HUES48 (cell line): ENCODE data around the gene COPG2.

Source experiments
- H3K27ac ChIP-seq: one replicate; pipeline ENCODE4 v1.7.0; 2013; ENCODE audit warnings: low read depth, low read length, inconsistent platforms
- H3K27me3 ChIP-seq: 2 replicates; pipeline ENCODE4 v1.6.1; 2013; ENCODE audit warnings: mild to moderate bottlenecking, low read length; ENCODE audit not compliant: control insufficient read depth, insufficient read depth
- H3K36me3 ChIP-seq: 2 replicates; pipeline ENCODE4 v1.6.1; 2013; ENCODE audit warnings: low read length; ENCODE audit not compliant: control insufficient read depth, insufficient read depth
- H3K4me1 ChIP-seq: 2 replicates; pipeline ENCODE4 v1.6.1; 2013; ENCODE audit warnings: mild to moderate bottlenecking, low read length; ENCODE audit not compliant: control insufficient read depth, insufficient read depth
- H3K4me3 ChIP-seq: 2 replicates; pipeline ENCODE4 v1.5.1; 2013; ENCODE audit warnings: mild to moderate bottlenecking, low read depth, low read length
- H3K9ac ChIP-seq: 2 replicates; pipeline ENCODE4 v1.6.1; 2013; ENCODE audit warnings: mild to moderate bottlenecking, low read depth, low read length, moderate library complexity
- H3K9me3 ChIP-seq: 2 replicates; pipeline ENCODE4 v1.6.1; 2013; ENCODE audit warnings: low read length; ENCODE audit not compliant: control insufficient read depth, insufficient read depth

COPG2 gene

DNA sequence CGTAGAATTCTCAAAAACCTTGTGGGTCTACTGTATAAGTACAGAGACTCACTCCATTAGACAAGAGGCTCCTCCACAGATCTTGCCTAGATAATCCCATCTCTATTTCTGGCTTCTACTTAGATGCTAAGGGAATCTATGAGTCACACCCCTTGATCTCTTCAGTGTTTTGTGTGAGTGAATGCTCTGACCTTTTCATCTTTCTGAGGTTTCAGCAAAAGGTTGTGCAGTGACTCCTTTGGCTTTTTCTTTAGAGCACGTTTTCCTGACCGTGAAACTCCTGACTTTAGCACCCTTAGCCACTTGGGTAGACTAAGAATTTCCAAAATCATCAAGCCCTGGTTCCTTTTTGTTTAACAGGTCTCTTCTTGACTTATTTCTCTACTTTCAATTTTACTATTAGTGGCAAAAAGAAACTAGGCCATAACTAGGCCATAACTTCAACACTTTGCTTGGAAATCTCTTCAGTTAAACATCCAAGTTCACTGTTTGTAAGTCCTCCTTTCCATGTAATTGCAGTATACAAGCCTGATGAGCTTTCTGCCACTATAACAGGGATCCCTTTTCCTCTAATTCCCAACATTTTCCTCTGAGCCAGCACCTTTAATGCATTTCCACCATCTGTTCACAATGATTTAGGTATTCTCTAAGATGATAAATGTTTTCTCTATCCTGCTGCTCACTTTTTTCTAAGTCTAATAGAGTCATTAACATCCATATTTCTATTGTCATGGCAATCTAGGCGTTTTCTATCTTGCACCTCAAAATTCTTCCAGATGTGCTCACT lies 19.4 kb downstream of the COPG2 start:
- peaks cover 16% of the 10 kb centered on the region for H3K36me3 ChIP-seq
- H3K4me1 ChIP-seq, result no peaks in the 10 kb centered on the region
- no peaks in the 10 kb centered on the region for H3K27me3 ChIP-seq
- H3K9me3 ChIP-seq, result no peaks in the 10 kb centered on the region
- no peak overlapping the region for H3K9ac ChIP-seq
- no peak overlapping the region for H3K27ac ChIP-seq
- no peak overlapping the region for H3K4me3 ChIP-seq

DNA sequence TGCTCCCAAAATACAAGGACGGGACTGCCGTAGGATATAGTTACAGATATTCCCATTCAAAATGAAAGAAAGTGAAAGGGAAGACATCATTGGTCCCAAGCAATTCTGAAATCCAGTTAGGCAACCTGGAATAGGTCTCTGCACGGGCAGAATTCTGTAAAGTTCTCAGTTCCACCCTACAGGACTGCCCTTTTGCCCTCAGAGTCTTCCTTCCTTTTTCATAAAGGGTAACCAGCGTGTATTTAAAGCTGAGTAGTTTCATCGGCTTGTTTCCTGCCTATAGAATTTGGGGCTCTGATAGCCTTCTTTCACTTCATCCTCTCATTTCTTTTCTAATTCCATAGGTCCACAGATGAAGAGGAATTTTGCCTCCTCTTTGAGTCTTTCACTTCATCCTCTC lies 20.0 kb downstream of the COPG2 start:
- H3K27me3 ChIP-seq, result no peaks in the 10 kb centered on the region
- H3K27ac ChIP-seq, result no peak overlapping the region
- H3K9me3 ChIP-seq, result no peaks in the 10 kb centered on the region
- H3K4me3 ChIP-seq, result no peak overlapping the region
- H3K36me3 ChIP-seq, result peaks cover 16% of the 10 kb centered on the region
- no peaks in the 10 kb centered on the region for H3K4me1 ChIP-seq
- H3K9ac ChIP-seq, result no peak overlapping the region

DNA sequence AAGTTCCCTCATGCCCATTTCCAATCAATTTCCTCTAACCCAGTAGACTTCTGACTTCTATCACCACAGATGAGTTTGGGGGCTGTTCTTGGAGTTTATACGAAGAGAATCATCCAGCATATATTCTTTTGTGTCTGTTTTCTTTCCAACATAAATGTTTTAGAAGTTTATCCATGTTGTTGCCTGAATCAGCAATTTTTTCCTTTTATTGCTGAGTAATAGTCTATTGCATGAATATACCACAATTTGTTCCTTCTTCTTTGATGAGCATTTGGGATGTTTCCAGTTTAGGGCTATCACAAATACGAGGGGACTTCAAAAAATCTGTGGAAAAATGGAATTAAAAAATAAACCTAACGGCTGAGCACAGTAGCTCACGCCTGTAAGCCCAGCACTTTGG lies 26.2 kb downstream of the COPG2 start:
- Histone ChIP-seq H3K36me3 (peaks cover 10% of the 10 kb centered on the region; the same call in 1 of the 2 replicates), H3K27ac (no peak overlapping the region), H3K9me3 (peaks cover 4% of the 10 kb centered on the region; the same call in 1 of the 2 replicates), H3K4me3 (no peak overlapping the region), H3K27me3 (no peaks in the 10 kb centered on the region), H3K9ac (no peak overlapping the region), H3K4me1 (no peaks in the 10 kb centered on the region)

DNA sequence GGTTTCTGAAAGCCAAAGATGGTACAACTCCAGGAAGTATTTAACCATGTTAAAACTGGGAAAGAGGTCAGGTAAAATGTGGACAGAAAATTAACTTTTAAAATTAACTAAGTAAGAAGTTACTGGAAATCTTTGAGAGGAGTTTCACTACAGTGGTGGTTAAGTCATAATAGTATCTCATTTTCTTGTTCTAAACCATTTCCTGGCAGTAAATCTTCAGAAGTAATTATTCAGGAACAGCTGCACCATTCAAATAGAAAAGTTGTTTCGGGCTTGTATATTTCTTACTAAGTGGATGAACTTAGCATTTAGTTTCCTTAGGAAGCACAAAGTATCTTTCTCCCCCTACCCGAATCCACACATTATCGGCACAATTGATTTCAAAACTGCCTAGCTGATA lies 27.1 kb downstream of the COPG2 start:
- Histone ChIP-seq H3K4me1 (no peaks in the 10 kb centered on the region), H3K36me3 (peaks cover 10% of the 10 kb centered on the region; the same call in 1 of the 2 replicates), H3K9ac (no peak overlapping the region), H3K27me3 (no peaks in the 10 kb centered on the region), H3K4me3 (no peak overlapping the region), H3K27ac (no peak overlapping the region), H3K9me3 (peaks cover 4% of the 10 kb centered on the region; the same call in 1 of the 2 replicates)

DNA sequence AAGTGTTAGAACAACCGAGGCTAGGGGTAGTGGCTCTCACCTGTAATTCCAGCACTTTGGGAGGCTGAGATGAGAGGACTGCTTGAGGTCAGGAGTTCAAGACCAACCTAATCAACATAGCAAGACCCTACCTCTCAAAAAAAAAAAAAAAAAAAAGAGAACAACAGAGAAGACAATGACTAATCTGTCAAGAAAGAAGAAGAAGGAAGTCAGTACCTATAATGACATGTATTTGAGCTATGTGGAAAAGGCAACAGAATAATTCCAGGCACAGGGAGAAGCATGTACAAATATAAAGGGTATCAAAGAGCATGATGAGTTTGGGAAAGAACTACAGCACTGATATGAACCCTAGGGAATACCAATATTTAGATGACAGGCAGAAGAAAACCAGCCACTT lies 27.5 kb downstream of the COPG2 start:
- no peaks in the 10 kb centered on the region for H3K4me1 ChIP-seq
- peaks cover 4% of the 10 kb centered on the region; the same call in 1 of the 2 replicates for H3K9me3 ChIP-seq
- no peak overlapping the region for H3K4me3 ChIP-seq
- no peak overlapping the region for H3K27ac ChIP-seq
- peaks cover 10% of the 10 kb centered on the region; the same call in 1 of the 2 replicates for H3K36me3 ChIP-seq
- no peak overlapping the region for H3K9ac ChIP-seq
- H3K27me3 ChIP-seq, result no peaks in the 10 kb centered on the region

DNA sequence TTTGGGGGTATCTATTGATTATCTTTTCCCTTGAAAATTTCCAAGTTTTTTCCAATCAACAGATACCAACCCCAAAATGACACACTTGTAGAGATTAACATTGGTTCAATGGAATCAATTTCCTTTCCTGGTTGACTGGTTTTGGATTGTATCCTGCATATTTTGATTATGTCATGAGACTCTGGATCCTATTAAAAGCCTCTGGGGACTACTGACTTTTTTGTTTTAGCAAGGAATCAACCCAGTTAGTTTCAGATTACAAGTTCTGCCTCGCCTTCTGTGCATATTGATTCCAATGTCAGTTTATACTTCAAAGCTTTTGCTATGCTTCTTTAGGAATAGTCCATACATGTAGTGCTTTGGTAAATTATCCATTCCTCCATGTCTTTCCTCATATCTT lies 29.2 kb downstream of the COPG2 start:
- no peak overlapping the region for H3K9ac ChIP-seq

DNA sequence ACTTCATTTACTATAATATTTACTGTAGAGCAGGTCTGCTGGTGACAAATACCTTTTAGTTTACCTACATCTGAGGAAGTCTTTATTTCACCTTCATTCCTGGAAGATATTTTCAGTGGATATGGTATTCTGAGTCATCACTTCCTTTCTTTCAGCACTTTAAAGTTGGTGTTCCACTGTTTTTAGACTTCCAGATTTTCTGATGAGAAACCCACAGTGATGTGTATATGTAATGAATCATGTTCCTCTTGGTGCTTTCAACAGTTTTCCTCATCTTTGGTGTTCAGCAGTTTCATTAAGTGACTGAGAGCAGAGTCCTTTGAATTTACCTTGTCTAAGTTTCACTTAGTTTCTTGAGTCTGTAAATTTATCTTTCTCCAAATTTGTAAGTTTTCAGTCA lies 36.4 kb downstream of the COPG2 start:
- no peaks in the 10 kb centered on the region for H3K36me3 ChIP-seq
- no peak overlapping the region for H3K4me3 ChIP-seq
- no peak overlapping the region for H3K27ac ChIP-seq
- H3K4me1 ChIP-seq, result no peaks in the 10 kb centered on the region
- no peak overlapping the region for H3K9ac ChIP-seq
- H3K9me3 ChIP-seq, result peaks cover 3% of the 10 kb centered on the region
- H3K27me3 ChIP-seq, result no peaks in the 10 kb centered on the region

More for the DNA sequence above, 29.2 kb downstream of the COPG2 start:
- peaks cover 4% of the 10 kb centered on the region for H3K9me3 ChIP-seq
- H3K27ac ChIP-seq, result no peak overlapping the region
- no peaks in the 10 kb centered on the region for H3K4me1 ChIP-seq
- H3K36me3 ChIP-seq, result peaks cover 10% of the 10 kb centered on the region; the same call in 1 of the 2 replicates
- no peak overlapping the region for H3K4me3 ChIP-seq
- H3K27me3 ChIP-seq, result no peaks in the 10 kb centered on the region

DNA sequence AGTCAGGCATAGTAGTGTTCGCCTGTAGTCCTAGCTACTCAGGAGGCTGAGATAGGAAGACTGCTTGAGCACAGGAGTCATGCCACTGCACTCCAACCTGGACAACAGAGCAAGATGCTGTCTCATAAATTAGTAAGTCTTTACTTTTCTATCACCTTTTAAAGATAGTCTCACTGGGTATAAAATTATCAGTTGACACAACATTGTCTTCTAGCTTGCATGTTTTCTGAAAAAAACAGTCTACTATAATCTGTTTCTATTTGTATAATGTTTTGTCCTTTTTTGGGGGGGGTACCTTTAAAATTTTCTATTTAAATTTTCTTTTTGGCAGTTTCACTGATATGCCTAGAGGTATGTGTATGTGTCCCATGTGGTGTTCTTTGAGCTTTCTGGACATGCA lies 39.6 kb downstream of the COPG2 start:
- H3K27ac ChIP-seq, result no peak overlapping the region
- no peaks in the 10 kb centered on the region for H3K36me3 ChIP-seq
- H3K27me3 ChIP-seq, result no peaks in the 10 kb centered on the region
- no peak overlapping the region for H3K9ac ChIP-seq
- no peaks in the 10 kb centered on the region for H3K4me1 ChIP-seq
- H3K4me3 ChIP-seq, result no peak overlapping the region
- peaks cover 3% of the 10 kb centered on the region for H3K9me3 ChIP-seq

DNA sequence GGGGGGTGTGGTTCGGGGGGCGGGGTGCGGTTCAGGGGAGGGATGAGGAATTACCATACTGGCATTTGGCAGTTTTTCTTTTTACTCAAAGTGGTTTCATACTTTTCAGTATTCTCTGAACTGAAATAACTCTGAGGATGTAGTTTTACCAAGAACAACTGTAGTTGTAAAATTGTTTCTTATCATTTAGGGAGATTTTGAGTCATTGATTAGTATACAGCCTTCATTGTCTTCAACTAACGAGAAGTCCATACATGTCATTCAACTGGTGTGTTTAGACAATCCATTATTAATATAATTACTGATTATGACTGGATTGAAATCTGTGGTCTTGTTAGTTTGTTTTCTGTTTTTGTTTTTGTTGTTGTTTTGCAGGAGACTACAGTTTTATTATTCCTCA lies 40.8 kb downstream of the COPG2 start:
- Histone ChIP-seq H3K4me3 (no peak overlapping the region), H3K4me1 (no peaks in the 10 kb centered on the region), H3K9me3 (peaks cover 3% of the 10 kb centered on the region), H3K36me3 (no peaks in the 10 kb centered on the region), H3K27me3 (no peaks in the 10 kb centered on the region), H3K9ac (no peak overlapping the region), H3K27ac (no peak overlapping the region)

DNA sequence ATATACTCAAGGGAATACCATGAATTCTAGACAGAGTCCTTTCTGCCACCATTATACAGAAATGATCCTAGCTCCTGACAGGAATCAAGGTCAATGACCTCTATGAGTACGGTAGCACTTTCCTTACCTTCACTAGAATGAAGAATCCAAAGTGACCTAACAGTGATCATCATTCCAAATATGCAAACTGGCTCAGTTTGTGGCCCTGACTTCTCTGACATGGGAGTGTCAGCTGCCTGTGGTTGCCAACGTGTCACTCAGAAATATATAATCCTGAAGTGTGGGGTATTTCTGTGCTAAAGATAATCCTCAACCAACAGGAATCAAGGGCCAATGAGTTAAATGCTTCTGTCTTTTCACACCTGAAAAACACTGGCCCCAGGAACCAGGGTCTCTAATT lies 45.7 kb downstream of the COPG2 start:
- Histone ChIP-seq H3K9ac (no peak overlapping the region), H3K27ac (no peak overlapping the region), H3K4me1 (no peaks in the 10 kb centered on the region), H3K9me3 (no peaks in the 10 kb centered on the region), H3K27me3 (no peaks in the 10 kb centered on the region), H3K36me3 (no peaks in the 10 kb centered on the region), H3K4me3 (no peak overlapping the region)

DNA sequence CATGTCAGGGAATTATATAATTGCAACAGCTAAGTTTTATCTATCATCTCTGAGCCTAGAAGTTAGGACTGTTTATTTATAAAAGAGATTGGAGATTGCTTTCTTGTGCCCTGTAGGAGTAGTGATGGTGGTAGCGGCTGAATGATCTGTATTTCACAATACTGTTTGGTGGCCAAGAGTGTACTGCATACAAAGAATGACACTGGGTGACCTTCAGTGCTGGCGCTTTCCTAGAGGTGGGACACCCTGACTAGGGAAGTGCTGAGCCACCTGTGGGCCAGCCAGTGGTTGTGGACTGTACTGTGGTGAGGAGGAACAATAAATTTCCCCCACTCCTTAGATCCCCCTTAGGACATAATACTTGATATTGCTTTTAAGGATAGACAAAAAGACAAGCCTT lies 53.0 kb downstream of the COPG2 start:
- Histone ChIP-seq H3K4me3 (no peak overlapping the region), H3K27me3 (no peaks in the 10 kb centered on the region), H3K27ac (no peak overlapping the region), H3K9me3 (no peaks in the 10 kb centered on the region), H3K4me1 (no peaks in the 10 kb centered on the region), H3K36me3 (peaks cover 60% of the 10 kb centered on the region), H3K9ac (no peak overlapping the region)
